Keratinocyte (primary cell): ENCODE measurements around the gene SRPRB.

Experiments
- CTCF ChIP-seq, 3 experiments: IDR thresholded peaks in 1 of 3; conservative IDR thresholded peaks in 1 of 3; optimal IDR thresholded peaks in 1 of 3; 2 replicates in 2 of 3; 3 replicates in 1 of 3; pipeline versions ENCODE3 to v1.5.1; 2011; ENCODE audit warnings: low read length in 3 of 3, mild to moderate bottlenecking in 3 of 3, moderate library complexity in 2 of 3, control low read depth in 1 of 3, inconsistent platforms in 1 of 3; ENCODE audit not compliant: insufficient read depth in 2 of 3; ENCODE audit errors: extremely low read depth in 1 of 3
- EZH2 ChIP-seq: IDR thresholded peaks from one replicate; pipeline ENCODE4 v1.6.1; 2012; ENCODE audit warnings: inconsistent platforms, mild to moderate bottlenecking, low read length, moderate library complexity

GRCh38 chr3:133851266-133851906 is 45.8 kb downstream of the SRPRB start:
- TF ChIP-seq EZH2 (no peak), CTCF (optimal IDR thresholded peaks at IDR 0.05 in 1 of 3, IDR thresholded peaks at IDR 0.05 in 1 of 3, conservative IDR thresholded peaks at IDR 0.05 in 1 of 3; ENCODE audit: extremely low read depth in 1 of 3, insufficient read depth in 2 of 3, low read length in 3 of 3) (no peak)
